Rectal smooth muscle tissue (tissue), 1 donor: ENCODE data around the gene PPP1R26.
"Not testable (repeated sequence)": the region's sequence is repeated elsewhere in the genome, so short reads cannot be mapped to it uniquely, and the experiment has no call there.

Source experiments
- H3K27ac ChIP-seq: one replicate; pipeline ENCODE4 v1.7.0; 2013; ENCODE audit warnings: low read depth, low read length, inconsistent platforms
- H3K27me3 ChIP-seq: one replicate; pipeline ENCODE4 v1.7.0; 2013; ENCODE audit warnings: low read length; ENCODE audit not compliant: control insufficient read depth, insufficient read depth
- H3K36me3 ChIP-seq: one replicate; pipeline ENCODE4 v1.7.0; 2013; ENCODE audit warnings: low read length; ENCODE audit not compliant: control insufficient read depth, insufficient read depth
- H3K4me1 ChIP-seq: one replicate; pipeline ENCODE4 v1.7.0; 2013; ENCODE audit warnings: low read length; ENCODE audit not compliant: control insufficient read depth, insufficient read depth
- H3K4me3 ChIP-seq: one replicate; pipeline ENCODE4 v1.7.0; 2013; ENCODE audit warnings: low read length
- H3K9ac ChIP-seq: one replicate; pipeline ENCODE4 v1.7.0; 2013; ENCODE audit warnings: low read length

The PPP1R26 gene, protein sequence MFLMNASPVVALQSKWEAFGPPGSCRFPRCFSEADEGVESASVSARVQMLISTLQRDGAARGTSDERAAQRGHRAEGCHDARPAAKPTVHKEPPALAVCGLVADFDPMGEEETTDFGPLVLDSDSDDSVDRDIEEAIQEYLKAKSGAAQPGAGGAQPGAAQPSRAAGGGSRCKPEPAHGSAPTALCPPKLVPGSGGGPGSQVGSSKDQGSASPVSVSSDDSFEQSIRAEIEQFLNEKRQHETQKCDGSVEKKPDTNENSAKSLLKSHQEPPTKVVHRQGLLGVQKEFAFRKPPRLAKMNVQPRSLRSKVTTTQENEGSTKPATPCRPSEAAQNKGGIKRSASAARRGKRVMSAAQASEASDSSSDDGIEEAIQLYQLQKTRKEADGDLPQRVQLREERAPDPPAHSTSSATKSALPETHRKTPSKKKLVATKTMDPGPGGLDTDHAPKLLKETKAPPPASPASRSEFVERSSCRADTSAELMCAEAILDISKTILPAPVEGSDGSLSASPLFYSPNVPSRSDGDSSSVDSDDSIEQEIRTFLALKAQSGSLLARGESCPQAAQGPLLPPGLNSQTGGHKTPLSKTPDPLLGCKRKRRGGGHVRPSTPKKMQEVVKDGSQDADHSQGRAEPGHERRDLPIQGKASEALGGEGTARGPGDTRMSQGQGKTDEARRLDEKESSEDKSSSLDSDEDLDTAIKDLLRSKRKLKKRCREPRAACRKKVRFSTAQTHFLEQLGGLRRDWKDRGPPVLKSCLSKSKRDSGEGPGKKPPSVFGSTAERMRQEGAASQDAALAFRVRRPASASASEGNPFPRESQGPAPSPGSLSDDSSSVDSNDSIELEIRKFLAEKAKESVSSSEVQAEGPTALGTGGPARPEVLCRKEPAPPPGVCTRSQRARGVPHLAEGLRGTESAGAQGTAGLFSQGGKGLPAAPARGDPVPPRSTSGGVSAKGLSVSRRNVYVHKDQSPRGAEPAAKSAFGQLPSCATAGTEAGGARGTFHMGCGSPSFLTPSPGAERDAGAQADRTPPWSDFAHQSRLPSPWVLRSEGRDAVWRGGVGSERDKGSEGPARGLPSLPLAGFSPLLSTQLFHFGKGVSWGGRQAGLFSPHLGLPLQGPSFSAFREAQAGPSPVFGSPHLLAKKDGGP (N-terminal part only)

DNA sequence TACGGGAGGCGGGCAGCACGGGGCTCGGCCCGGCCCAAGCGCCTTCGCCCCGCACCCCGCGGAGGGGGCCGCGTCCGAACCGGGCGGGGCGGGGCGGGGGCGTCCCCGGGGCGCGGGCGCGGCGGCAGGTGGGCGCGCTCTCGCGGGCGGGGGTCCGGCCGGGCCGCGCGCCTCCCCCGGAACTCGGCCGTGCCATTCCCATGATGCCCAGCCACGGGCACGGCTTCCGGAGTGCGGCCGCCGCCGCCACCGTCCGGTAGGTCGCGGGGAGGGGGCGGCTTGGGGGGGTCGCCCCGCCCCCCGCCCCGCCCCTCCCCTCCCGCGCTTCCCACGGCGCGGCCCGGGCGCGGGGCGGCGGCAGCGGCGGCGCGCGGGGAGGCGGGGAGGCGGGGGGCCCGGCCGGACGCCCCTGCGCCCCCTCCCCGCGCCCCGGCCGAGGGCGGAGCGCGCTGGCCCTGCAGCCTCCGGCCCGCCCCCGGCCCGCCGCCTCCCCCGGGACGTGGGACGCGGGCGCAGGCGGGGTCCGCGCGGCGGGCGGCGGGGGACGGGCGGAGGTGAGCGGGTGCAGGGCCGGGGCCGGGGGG, at the start of gene PPP1R26:
PPP1R26 (plus strand) TSS at position 314 of the 584 bp plus-strand sequence. CDS start 4,729 bp downstream, outside the sequence.
- Histone ChIP-seq H3K27me3 (no peaks in the 10 kb centered on the region), H3K4me3 (peak within 1 kb of the TSS; percentile 80), H3K36me3 (no peaks in the 10 kb centered on the region), H3K9ac (no peak within 1 kb of the TSS), H3K4me1 (peaks cover 4% of the 10 kb centered on the region), H3K27ac (peak within 1 kb of the TSS; percentile 51)

DNA sequence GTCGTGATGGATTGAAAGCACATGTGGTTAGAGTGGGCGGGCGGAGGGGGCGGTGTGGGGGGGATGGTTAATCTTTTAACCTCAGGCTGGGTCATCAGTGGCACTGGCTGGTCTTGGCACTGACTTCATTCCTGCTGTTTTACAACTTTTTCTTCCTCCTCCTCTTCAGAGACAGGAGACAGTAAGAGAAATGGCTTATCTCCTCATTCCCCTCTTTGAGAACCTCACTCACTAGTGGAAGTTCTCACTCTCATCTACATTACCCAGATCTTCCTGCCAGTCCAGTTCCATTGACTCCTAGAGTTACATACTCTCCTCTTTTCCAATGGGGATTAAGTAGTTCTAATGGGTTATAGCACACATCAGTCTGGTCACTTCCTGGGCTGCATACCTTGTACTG, 42.3 kb upstream of the PPP1R26 start:
- Histone ChIP-seq H3K4me1 (no peaks in the 10 kb centered on the region), H3K4me3 (no peak overlapping the region), H3K27ac (no peak overlapping the region), H3K9ac (no peak overlapping the region), H3K27me3 (no peaks in the 10 kb centered on the region), H3K36me3 (no peaks in the 10 kb centered on the region)

DNA sequence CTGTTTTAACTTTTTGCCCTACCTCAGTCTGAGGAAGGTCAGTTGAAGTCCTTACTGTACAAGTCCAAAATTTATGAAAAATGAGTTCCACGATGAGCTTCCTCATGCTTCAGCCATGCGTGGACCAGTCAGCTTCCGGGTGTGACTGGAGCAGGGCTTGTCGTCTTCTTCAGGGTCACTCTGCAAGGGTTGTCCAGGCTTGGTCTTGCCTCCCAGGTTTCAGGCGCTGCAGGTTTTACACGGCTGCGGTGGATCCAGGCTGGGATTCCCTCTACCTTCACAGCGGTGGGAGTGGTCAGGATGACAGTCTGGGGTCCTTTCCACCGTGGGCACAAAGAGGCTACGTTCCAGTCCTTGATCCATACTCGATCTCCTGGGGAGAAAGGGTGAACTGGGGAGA, 41.9 kb upstream of the PPP1R26 start:
- H3K9ac ChIP-seq, H3K27ac ChIP-seq, H3K4me1 ChIP-seq, H3K36me3 ChIP-seq, H3K4me3 ChIP-seq, H3K27me3 ChIP-seq: not testable (repeated sequence)

DNA sequence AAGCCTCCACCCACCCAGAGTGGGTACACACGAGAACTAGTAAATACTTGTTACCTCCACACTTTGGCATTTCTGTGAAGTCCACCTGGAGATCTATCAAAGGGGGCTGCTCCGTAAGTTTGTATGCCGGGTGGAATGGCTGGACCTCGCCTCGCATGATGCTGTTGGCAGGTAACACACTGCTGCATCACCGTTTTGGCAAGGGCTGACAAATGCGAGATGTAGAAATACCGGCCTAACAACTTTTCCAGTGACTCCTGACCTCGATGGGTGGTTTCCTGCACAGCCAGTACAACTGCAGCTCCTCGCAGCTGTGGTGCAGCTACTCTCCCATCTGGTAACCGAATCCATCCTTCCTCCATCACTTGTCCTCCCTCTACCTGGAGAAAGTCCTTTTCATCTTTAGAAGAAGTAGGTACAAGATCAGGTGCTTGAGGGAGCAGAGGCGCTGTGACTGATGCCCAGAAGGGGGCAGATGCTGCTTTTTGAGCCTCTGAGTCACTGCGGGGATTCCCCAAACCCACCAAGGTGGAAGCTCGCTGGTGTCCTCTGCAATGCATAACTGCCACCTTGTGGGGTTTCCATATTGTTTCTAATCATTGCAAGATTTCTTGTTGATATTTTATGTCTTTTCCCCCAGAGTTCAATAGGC, 40.9 kb upstream of the PPP1R26 start:
- H3K4me3 ChIP-seq, H3K27ac ChIP-seq: not testable (repeated sequence)

GRCh38 chr9:135439514-135439913, 40.1 kb upstream of the PPP1R26 start:
- H3K36me3 ChIP-seq, H3K4me1 ChIP-seq, H3K9ac ChIP-seq, H3K27ac ChIP-seq, H3K4me3 ChIP-seq, H3K27me3 ChIP-seq: not testable (repeated sequence)

More for the DNA sequence above, 40.9 kb upstream of the PPP1R26 start:
- not testable (repeated sequence) for H3K9ac ChIP-seq, H3K27me3 ChIP-seq, H3K36me3 ChIP-seq, H3K4me1 ChIP-seq

DNA sequence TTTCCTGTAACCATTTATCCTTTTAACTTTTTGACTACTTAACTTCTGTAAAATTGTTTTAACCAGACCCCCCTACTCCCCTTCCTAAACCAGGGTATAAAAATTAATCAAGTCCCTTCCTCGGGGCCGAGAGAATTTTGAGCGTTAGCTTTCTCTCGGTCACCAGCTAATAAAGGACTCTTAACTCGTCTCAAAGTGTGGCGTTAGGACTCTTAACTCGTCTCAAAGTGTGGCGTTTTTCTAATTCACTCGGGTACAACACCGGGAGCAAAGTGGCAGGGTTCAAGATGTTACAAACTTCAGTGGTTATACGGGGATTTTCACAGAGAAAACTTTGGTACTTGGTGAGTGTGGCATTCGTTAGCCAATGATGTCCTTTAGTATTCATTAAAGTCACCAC, 39.7 kb upstream of the PPP1R26 start:
- Histone ChIP-seq H3K9ac (no peak overlapping the region), H3K4me1 (no peaks in the 10 kb centered on the region), H3K27ac (no peak overlapping the region), H3K27me3 (no peaks in the 10 kb centered on the region), H3K36me3 (no peaks in the 10 kb centered on the region), H3K4me3 (no peak overlapping the region)

DNA sequence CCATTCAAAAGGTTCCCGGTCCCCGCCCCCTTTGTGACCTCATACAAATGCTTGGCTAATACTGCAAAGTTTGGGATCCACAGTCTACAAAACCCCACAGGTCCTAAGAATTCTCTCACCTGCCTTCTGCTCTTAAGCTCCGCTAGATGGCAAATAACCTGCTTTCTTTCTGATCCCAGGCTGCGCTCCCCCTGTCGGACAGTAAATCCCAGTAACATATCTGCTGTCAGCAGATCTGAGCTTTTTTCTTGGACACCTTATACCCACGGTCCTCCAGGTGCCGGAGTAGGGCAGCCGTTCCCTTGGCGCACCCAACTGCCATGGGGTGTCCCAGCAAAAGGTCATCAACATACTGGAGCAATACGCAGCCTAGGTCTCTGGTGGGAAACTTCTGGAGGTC, 39.0 kb upstream of the PPP1R26 start:
- H3K27me3 ChIP-seq, result no peaks in the 10 kb centered on the region
- H3K36me3 ChIP-seq, result no peaks in the 10 kb centered on the region
- no peak overlapping the region for H3K4me3 ChIP-seq
- H3K9ac ChIP-seq, result no peak overlapping the region
- no peaks in the 10 kb centered on the region for H3K4me1 ChIP-seq
- no peak overlapping the region for H3K27ac ChIP-seq

GRCh38 chr9:135441105-135442071, 38.2 kb upstream of the PPP1R26 start:
- not testable (repeated sequence) for H3K4me1 ChIP-seq, H3K27ac ChIP-seq, H3K36me3 ChIP-seq, H3K4me3 ChIP-seq, H3K9ac ChIP-seq, H3K27me3 ChIP-seq

GRCh38 chr9:135442075-135442474, 37.5 kb upstream of the PPP1R26 start:
- Histone ChIP-seq H3K4me3 (no peak overlapping the region), H3K27me3 (no peaks in the 10 kb centered on the region), H3K4me1 (no peaks in the 10 kb centered on the region), H3K27ac (no peak overlapping the region), H3K36me3 (no peaks in the 10 kb centered on the region), H3K9ac (no peak overlapping the region)

- H3K27me3 ChIP-seq, result no peaks in the 10 kb centered on the region
- H3K9ac ChIP-seq, result no peak overlapping the region
- no peaks in the 10 kb centered on the region for H3K36me3 ChIP-seq
- no peak overlapping the region for H3K27ac ChIP-seq
- no peak overlapping the region for H3K4me3 ChIP-seq
- no peaks in the 10 kb centered on the region for H3K4me1 ChIP-seq
Observed at GRCh38 chr9:135443797-135444425, 35.7 kb upstream of the PPP1R26 start.

GRCh38 chr9:135447126-135447525, 32.5 kb upstream of the PPP1R26 start:
- Histone ChIP-seq H3K4me3 (no peak overlapping the region), H3K4me1 (no peaks in the 10 kb centered on the region)

More at GRCh38 chr9:135447126-135447525, 32.5 kb upstream of the PPP1R26 start:
- Histone ChIP-seq H3K9ac (no peak overlapping the region), H3K27ac (no peak overlapping the region), H3K27me3 (no peaks in the 10 kb centered on the region), H3K36me3 (no peaks in the 10 kb centered on the region)
